ENCODE measurements around the gene NOL6.
"Not testable (repeated sequence)": the region's sequence is repeated elsewhere in the genome, so short reads cannot be mapped to it uniquely, and the experiment has no call there.

NOL6 gene, protein sequence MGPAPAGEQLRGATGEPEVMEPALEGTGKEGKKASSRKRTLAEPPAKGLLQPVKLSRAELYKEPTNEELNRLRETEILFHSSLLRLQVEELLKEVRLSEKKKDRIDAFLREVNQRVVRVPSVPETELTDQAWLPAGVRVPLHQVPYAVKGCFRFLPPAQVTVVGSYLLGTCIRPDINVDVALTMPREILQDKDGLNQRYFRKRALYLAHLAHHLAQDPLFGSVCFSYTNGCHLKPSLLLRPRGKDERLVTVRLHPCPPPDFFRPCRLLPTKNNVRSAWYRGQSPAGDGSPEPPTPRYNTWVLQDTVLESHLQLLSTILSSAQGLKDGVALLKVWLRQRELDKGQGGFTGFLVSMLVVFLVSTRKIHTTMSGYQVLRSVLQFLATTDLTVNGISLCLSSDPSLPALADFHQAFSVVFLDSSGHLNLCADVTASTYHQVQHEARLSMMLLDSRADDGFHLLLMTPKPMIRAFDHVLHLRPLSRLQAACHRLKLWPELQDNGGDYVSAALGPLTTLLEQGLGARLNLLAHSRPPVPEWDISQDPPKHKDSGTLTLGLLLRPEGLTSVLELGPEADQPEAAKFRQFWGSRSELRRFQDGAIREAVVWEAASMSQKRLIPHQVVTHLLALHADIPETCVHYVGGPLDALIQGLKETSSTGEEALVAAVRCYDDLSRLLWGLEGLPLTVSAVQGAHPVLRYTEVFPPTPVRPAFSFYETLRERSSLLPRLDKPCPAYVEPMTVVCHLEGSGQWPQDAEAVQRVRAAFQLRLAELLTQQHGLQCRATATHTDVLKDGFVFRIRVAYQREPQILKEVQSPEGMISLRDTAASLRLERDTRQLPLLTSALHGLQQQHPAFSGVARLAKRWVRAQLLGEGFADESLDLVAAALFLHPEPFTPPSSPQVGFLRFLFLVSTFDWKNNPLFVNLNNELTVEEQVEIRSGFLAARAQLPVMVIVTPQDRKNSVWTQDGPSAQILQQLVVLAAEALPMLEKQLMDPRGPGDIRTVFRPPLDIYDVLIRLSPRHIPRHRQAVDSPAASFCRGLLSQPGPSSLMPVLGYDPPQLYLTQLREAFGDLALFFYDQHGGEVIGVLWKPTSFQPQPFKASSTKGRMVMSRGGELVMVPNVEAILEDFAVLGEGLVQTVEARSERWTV

DNA sequence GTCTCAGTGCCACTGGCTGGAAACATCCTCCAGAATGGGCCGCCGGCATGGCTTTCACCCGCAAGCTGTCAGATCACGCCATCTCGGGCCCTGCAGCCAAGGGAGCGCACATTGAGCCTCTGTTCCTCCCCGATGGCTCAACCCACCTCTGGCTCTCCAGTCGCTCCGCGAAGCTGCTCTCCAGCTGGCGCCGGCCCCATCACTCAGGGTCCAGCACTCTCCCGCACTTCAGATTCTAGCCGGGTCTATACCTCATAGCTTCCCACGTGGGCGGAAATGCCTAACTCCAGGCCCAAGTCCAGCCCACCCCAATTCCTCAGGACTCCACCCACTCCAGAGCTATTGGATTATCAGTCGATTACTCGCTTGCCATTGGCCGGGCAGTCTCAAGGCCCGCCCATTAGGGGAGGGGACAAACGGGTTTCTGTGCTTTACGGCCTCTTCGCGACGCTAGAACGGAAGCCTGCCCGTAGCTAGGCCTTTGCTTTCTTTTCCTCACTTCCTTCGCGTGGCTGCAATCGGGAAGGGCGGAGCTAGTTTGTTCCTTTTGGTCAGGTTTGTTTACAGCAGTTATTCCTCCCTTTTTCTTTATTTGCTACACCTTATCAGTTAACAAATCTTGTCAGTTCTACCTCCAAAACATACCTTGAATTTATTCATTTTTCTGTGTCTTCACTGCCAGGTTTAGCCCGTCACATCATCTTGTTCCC lies at the start of gene NOL6:
NOL6 (minus strand) TSS at position 282 of the 710 bp plus-strand sequence; CDS start at position 200, 82 bp downstream.
- no peak within 1 kb of the TSS for H3K27ac ChIP-seq (ENCODE audit: low read length)
- peaks cover 7% of the 10 kb centered on the region for H3K4me1 ChIP-seq (ENCODE audit: control insufficient read depth, low read depth, low read length)
- H3K9me3 ChIP-seq (ENCODE audit: control insufficient read depth, low read depth, low read length), result no peaks in the 10 kb centered on the region
- H3K27me3 ChIP-seq (ENCODE audit: control insufficient read depth, insufficient read depth, low read length), result no peaks in the 10 kb centered on the region
- peak within 1 kb of the TSS; percentile 66 for H3K9ac ChIP-seq (ENCODE audit: low read length)
- peaks cover 28% of the 10 kb centered on the region for H3K36me3 ChIP-seq (ENCODE audit: control insufficient read depth, low read depth, low read length)
- peak within 1 kb of the TSS; percentile 91 for H3K4me3 ChIP-seq (ENCODE audit: low read length)

DNA sequence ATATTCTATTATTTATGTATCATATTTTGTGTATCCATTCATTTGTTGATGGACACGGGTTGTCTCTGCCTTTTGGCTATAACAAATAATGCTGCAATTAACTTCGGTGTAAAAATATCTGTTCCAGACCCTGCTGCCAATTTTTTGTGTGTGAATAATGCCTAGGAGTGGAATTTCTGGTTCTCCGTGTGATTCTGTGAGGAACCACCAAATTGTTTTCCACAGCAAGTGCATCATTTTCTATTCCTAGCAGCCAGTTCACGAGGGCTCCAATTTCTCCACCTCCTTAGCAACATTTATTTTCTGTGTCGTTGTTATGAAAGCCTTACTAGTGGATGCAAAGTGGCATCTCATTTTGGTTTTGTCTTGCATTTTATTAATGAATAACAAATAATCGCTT lies 48.1 kb upstream of the NOL6 start:
- H3K9ac ChIP-seq (ENCODE audit: low read length); H3K36me3 ChIP-seq (ENCODE audit: control insufficient read depth, low read depth, low read length); H3K4me3 ChIP-seq (ENCODE audit: low read length); H3K9me3 ChIP-seq (ENCODE audit: control insufficient read depth, low read depth, low read length); H3K27me3 ChIP-seq (ENCODE audit: control insufficient read depth, insufficient read depth, low read length); H3K4me1 ChIP-seq (ENCODE audit: control insufficient read depth, low read depth, low read length); H3K27ac ChIP-seq (ENCODE audit: low read length): not testable (repeated sequence)

DNA sequence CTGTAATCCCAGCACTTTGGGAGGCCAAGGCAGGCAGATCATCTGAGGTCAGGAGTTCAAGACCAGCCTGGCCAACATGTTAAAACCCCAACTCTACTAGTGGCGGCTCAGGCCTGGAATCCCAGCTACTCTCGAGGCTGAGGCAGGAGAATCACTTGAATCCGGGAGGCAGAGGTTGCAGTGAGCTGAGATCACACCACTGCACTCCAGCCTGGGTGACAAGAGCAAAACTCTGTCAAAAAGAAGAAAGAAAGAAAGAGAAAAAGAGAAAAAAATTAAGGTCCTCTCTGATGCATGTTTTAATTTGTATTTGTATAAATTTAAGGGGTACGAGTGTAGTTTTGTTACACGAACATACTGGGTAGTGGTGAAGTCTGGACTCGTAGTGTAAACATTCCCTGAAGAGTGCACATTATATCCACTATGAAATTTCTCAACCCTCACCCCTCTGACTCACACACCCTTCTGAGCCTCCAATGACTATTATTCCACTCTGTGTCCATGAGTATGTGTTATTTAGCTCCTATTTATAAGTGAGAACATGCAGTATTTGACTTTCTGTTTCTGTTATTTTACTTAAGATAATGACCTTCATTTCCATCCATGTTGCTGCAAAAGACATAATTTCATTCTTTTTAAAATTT lies 44.3 kb upstream of the NOL6 start:
- not testable (repeated sequence) for H3K9me3 ChIP-seq (ENCODE audit: control insufficient read depth, low read depth, low read length); H3K27me3 ChIP-seq (ENCODE audit: control insufficient read depth, insufficient read depth, low read length); H3K4me3 ChIP-seq (ENCODE audit: low read length); H3K9ac ChIP-seq (ENCODE audit: low read length); H3K27ac ChIP-seq (ENCODE audit: low read length); H3K36me3 ChIP-seq (ENCODE audit: control insufficient read depth, low read depth, low read length); H3K4me1 ChIP-seq (ENCODE audit: control insufficient read depth, low read depth, low read length)

DNA sequence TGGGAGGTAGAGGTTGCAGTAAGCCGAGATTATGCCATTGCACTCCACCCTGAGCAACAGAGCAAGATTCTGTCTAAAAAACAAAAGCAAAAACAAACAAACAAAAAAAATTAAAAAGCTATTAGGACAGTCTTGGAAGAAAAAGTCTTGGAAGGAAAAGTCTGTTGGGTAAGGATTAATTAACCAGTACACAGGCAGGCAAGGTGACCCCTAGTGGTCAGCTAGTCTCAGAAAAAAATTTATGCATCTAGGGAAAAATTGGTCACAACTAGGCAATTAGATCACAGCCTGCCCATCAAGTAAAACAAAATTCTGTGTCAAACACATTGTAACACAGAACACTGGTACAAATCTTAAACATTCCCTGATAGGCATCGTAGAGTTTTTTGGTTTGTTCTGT lies 43.6 kb upstream of the NOL6 start:
- Histone ChIP-seq H3K9ac (ENCODE audit: low read length) (no peak overlapping the region), H3K27ac (ENCODE audit: low read length) (no peak overlapping the region), H3K4me3 (ENCODE audit: low read length) (no peak overlapping the region), H3K27me3 (ENCODE audit: control insufficient read depth, insufficient read depth, low read length) (no peaks in the 10 kb centered on the region), H3K9me3 (ENCODE audit: control insufficient read depth, low read depth, low read length) (no peaks in the 10 kb centered on the region), H3K36me3 (ENCODE audit: control insufficient read depth, low read depth, low read length) (no peaks in the 10 kb centered on the region), H3K4me1 (ENCODE audit: control insufficient read depth, low read depth, low read length) (no peaks in the 10 kb centered on the region)

DNA sequence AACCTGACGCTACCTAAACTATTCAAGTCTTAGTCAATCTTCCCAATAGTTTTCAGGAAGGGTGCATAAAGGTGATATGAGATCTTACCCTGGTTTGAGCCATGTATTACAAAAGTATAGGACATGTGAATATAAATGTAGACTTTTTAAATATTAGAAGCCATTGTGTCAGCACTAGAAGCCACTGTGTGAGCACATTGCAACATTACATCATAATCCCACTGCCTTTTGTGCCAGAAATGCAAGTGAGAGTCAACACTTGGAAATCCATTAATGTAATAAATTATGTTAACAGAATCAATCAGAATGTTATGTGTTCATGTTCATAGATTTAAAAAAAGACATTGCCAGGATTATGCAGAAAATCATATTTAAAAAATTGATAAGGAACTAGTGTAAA lies 42.7 kb upstream of the NOL6 start:
- not testable (repeated sequence) for H3K9me3 ChIP-seq (ENCODE audit: control insufficient read depth, low read depth, low read length); H3K27me3 ChIP-seq (ENCODE audit: control insufficient read depth, insufficient read depth, low read length); H3K4me1 ChIP-seq (ENCODE audit: control insufficient read depth, low read depth, low read length); H3K9ac ChIP-seq (ENCODE audit: low read length); H3K4me3 ChIP-seq (ENCODE audit: low read length); H3K27ac ChIP-seq (ENCODE audit: low read length); H3K36me3 ChIP-seq (ENCODE audit: control insufficient read depth, low read depth, low read length)

DNA sequence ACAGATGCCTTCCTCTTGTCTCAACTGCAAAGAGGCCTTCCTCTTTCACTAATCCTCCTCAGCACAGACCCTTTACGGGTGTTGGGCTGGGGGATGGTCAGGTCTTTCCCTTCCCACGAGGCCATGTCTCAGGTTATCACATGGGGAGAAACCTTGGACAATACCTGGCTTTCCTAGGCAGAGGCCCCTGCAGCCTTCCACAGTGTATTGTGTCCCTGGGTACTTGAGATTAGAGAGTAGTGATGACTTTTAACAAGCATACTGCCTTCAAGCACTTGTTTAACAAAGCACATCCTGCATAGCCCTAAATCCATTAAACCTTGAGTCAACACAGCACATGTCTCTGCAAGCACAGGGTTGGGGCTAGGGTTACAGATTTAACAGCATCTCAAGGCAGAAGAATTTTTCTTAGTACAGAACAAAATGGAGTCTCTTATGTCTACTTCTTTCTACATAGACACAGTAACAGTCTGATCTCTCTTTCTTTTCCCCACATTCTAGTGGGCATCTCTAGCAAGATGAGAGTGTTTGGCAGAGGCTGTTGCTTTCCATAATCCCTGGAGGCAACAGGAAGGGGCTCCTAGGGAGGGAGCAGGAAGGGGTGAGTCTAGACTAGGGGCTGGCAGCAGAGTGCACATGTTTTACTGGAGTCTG lies 41.7 kb upstream of the NOL6 start:
- not testable (repeated sequence) for H3K27me3 ChIP-seq (ENCODE audit: control insufficient read depth, insufficient read depth, low read length); H3K9ac ChIP-seq (ENCODE audit: low read length); H3K27ac ChIP-seq (ENCODE audit: low read length); H3K36me3 ChIP-seq (ENCODE audit: control insufficient read depth, low read depth, low read length); H3K4me3 ChIP-seq (ENCODE audit: low read length); H3K9me3 ChIP-seq (ENCODE audit: control insufficient read depth, low read depth, low read length); H3K4me1 ChIP-seq (ENCODE audit: control insufficient read depth, low read depth, low read length)

DNA sequence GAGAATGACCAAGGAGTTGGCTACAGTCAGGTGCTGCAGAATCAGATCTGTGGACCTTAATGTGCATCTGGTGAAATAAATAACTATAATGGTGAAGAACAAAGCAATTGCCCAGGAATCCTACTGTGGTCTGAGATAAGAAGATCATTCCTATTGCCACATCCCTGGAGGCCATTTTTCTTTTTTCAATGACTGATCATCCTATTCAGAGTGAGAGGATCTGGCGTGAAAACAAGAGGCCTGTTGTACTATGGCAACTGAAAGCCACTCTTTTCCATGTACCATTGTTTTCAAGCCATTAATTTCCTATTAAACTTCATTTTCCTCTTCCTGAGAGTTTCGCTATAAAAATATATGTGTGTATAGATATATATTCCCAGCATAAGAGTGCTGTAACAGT lies 38.8 kb upstream of the NOL6 start:
- not testable (repeated sequence) for H3K4me3 ChIP-seq (ENCODE audit: low read length); H3K36me3 ChIP-seq (ENCODE audit: control insufficient read depth, low read depth, low read length); H3K27ac ChIP-seq (ENCODE audit: low read length); H3K27me3 ChIP-seq (ENCODE audit: control insufficient read depth, insufficient read depth, low read length); H3K4me1 ChIP-seq (ENCODE audit: control insufficient read depth, low read depth, low read length); H3K9me3 ChIP-seq (ENCODE audit: control insufficient read depth, low read depth, low read length); H3K9ac ChIP-seq (ENCODE audit: low read length)

DNA sequence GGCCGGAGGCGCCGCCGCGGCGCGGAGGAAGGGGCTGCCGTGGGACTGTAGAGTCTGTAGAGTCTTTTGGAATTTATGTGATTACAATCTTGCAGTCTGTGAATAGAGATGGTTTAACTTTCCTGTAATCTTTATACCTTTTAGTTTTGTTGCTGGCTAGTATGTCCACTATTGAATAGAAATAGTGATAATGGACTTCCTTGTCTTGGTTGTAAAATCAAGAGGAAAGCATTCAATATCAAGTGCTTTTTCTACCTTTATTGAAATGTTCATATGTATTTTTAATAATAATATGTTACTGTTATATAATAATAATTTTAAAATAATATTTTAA lies 37.4 kb upstream of the NOL6 start:
- H3K27ac ChIP-seq (ENCODE audit: low read length); H3K27me3 ChIP-seq (ENCODE audit: control insufficient read depth, insufficient read depth, low read length); H3K36me3 ChIP-seq (ENCODE audit: control insufficient read depth, low read depth, low read length); H3K9me3 ChIP-seq (ENCODE audit: control insufficient read depth, low read depth, low read length); H3K4me1 ChIP-seq (ENCODE audit: control insufficient read depth, low read depth, low read length): not testable (repeated sequence)
- Histone ChIP-seq H3K4me3 (ENCODE audit: low read length) (peak overlapping the region; percentile 76), H3K9ac (ENCODE audit: low read length) (peak overlapping the region; percentile 66)

DNA sequence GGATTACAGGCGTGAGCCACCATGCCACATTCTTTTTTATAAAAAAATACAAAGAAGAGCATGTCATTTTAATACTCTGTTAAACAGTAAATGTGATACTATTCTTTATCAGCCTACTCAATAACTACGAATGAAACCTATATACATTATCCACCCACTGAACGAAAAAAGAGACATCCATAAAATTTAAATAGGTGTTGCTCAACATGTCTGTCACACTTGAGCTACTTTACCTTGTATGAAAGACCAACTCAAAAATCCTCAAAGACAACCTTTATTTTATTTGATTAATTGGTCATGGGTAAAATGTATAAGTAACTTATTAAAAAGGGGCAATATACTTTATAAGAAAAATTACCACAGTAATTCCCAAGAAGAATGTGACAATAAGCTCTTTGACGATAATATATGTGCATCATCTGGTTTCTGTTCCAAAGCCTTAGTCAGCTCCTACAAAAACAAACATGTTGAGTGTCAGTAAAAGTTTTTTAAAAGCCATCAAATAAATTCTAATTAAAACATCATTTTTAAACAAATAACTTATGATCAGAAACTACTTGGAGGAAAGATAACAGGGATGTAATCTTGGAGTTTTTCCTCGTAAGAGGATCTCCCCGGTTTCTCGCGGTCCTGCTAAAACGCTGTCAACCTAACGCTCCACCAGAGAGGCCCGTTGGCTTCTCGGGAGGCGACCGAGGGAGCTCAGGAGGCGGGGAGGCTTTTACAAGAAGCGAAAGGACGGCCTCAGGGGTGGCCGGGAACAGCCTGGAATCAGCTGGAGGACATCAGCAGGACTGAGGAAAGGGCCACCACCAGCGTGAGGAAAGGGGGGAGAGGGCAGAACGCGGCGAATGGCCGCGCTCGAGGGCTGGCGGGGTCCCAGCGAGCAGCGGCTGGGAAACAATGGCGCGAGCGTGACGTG lies 36.8 kb upstream of the NOL6 start:
- Histone ChIP-seq H3K27ac (ENCODE audit: low read length) (no peak overlapping the region), H3K36me3 (ENCODE audit: control insufficient read depth, low read depth, low read length) (no peaks in the 10 kb centered on the region), H3K27me3 (ENCODE audit: control insufficient read depth, insufficient read depth, low read length) (no peaks in the 10 kb centered on the region), H3K4me3 (ENCODE audit: low read length) (peak overlapping the region; percentile 76), H3K4me1 (ENCODE audit: control insufficient read depth, low read depth, low read length) (no peaks in the 10 kb centered on the region), H3K9me3 (ENCODE audit: control insufficient read depth, low read depth, low read length) (no peaks in the 10 kb centered on the region), H3K9ac (ENCODE audit: low read length) (peak overlapping the region; percentile 66)

Data from iPS-18a (cell line).